H9 (cell line): Measurements from ENCODE around the gene JARID2. TPM values are rescaled to one million over a fixed set of nuclear protein-coding genes. Genes with fewer than 3 reads are reported as not detected.

Source experiments
- DNase-seq: peaks from one replicate; pipeline ENCODE4 v3.0.0-alpha.2; 2017
- H2AFZ ChIP-seq: one replicate; pipeline ENCODE4 v1.6.1; 2013; ENCODE audit warnings: mild to moderate bottlenecking, low read length, control low read depth, moderate library complexity
- H2AK5ac ChIP-seq: 2 replicates; pipeline ENCODE4 v1.6.1; 2013; ENCODE audit warnings: low read length, control low read depth, mixed read lengths; ENCODE audit not compliant: insufficient read length
- H2BK120ac ChIP-seq: one replicate; pipeline ENCODE4 v1.6.1; 2013; ENCODE audit warnings: low read depth, mild to moderate bottlenecking, low read length, control low read depth, inconsistent platforms; ENCODE audit not compliant: poor library complexity, severe bottlenecking
- H2BK12ac ChIP-seq: 2 replicates; pipeline ENCODE4 v1.6.1; 2013; ENCODE audit warnings: low read length, control low read depth, mixed read lengths, low read depth; ENCODE audit not compliant: insufficient read length
- H2BK15ac ChIP-seq: 2 replicates; pipeline ENCODE4 v1.6.1; 2013; ENCODE audit warnings: low read depth, low read length, control low read depth
- H2BK20ac ChIP-seq: one replicate; pipeline ENCODE4 v1.6.1; 2013; ENCODE audit warnings: low read depth, mild to moderate bottlenecking, low read length, control low read depth, inconsistent platforms; ENCODE audit not compliant: poor library complexity, severe bottlenecking
- H2BK5ac ChIP-seq: 2 replicates; pipeline ENCODE4 v1.6.1; 2013; ENCODE audit warnings: low read length, control low read depth, mixed read lengths; ENCODE audit not compliant: insufficient read length
- H3K14ac ChIP-seq: 2 replicates; pipeline ENCODE4 v1.6.1; 2013; ENCODE audit warnings: low read length, control low read depth; ENCODE audit not compliant: insufficient read depth
- H3K18ac ChIP-seq: 2 replicates; pipeline ENCODE4 v1.6.1; 2013; ENCODE audit warnings: low read depth, mild to moderate bottlenecking, mixed read lengths, low read length, control low read depth; ENCODE audit not compliant: insufficient read length
- H3K23ac ChIP-seq: 2 replicates; pipeline ENCODE4 v1.6.1; 2013; ENCODE audit warnings: low read length, control low read depth, mixed read lengths, low read depth; ENCODE audit not compliant: insufficient read length
- H3K23me2 ChIP-seq: 2 replicates; pipeline ENCODE4 v1.6.1; 2013; ENCODE audit warnings: low read depth, mild to moderate bottlenecking, mixed read lengths, low read length, control low read depth; ENCODE audit not compliant: insufficient read length, poor library complexity, severe bottlenecking
- H3K27ac ChIP-seq: 2 replicates; pipeline ENCODE4 v1.5.1; 2013; ENCODE audit warnings: low read length, control low read depth, mixed read lengths, low read depth; ENCODE audit not compliant: insufficient read length
- H3K27me3 ChIP-seq: 2 replicates; pipeline ENCODE4 v1.6.1; 2013; ENCODE audit warnings: low read length, control low read depth, inconsistent platforms; ENCODE audit not compliant: insufficient read depth
- H3K4ac ChIP-seq: 2 replicates; pipeline ENCODE4 v1.6.1; 2013; ENCODE audit warnings: low read depth, mild to moderate bottlenecking, control low read depth, inconsistent platforms, low read length, moderate library complexity
- H3K4me1 ChIP-seq: 2 replicates; pipeline ENCODE4 v1.6.1; 2013; ENCODE audit warnings: low read length, control low read depth, inconsistent platforms; ENCODE audit not compliant: insufficient read depth
- H3K4me2 ChIP-seq: 2 replicates; pipeline ENCODE4 v1.6.1; 2013; ENCODE audit warnings: low read length, control low read depth, mixed read lengths; ENCODE audit not compliant: insufficient read length, insufficient read depth
- H3K56ac ChIP-seq: 2 replicates; pipeline ENCODE4 v1.6.1; 2013; ENCODE audit warnings: low read depth, mild to moderate bottlenecking, mixed read lengths, low read length, control low read depth; ENCODE audit not compliant: insufficient read length
- H3K79me1 ChIP-seq: 2 replicates; pipeline ENCODE4 v1.6.1; 2013; ENCODE audit warnings: low read depth, mild to moderate bottlenecking, moderate library complexity, low read length, control low read depth, inconsistent platforms; ENCODE audit not compliant: insufficient read depth, poor library complexity, severe bottlenecking
- H3K79me2 ChIP-seq: 2 replicates; pipeline ENCODE4 v1.6.1; 2013; ENCODE audit warnings: low read length, control low read depth, inconsistent platforms; ENCODE audit not compliant: insufficient read depth
- H3K9ac ChIP-seq: 2 replicates; pipeline ENCODE4 v1.6.1; 2013; ENCODE audit warnings: low read length, control low read depth, mixed read lengths; ENCODE audit not compliant: insufficient read length; ENCODE audit errors: extremely low read depth
- H3K9me3 ChIP-seq: one replicate; pipeline ENCODE4 v1.6.1; 2013; ENCODE audit warnings: low read depth, low read length, inconsistent platforms; ENCODE audit not compliant: control insufficient read depth
- H3T11ph ChIP-seq: one replicate; pipeline ENCODE4 v1.6.1; 2013; ENCODE audit warnings: mild to moderate bottlenecking, low read length, control low read depth, inconsistent platforms
- H4K20me1 ChIP-seq: one replicate; pipeline ENCODE4 v1.6.1; 2013; ENCODE audit not compliant: control insufficient read depth, insufficient read length, insufficient read depth
- H4K5ac ChIP-seq: 2 replicates; pipeline ENCODE4 v1.6.1; 2013; ENCODE audit warnings: low read depth, mild to moderate bottlenecking, mixed read lengths, low read length, control low read depth; ENCODE audit not compliant: insufficient read length
- H4K8ac ChIP-seq: replicated peaks from 2 replicates; pipeline ENCODE4 v1.6.1; 2013; ENCODE audit warnings: low read length, control low read depth, mixed read lengths, low read depth; ENCODE audit not compliant: insufficient read length
- H4K91ac ChIP-seq: 2 replicates; pipeline ENCODE4 v1.6.1; 2013; ENCODE audit warnings: low read depth, mild to moderate bottlenecking, moderate library complexity, mixed read lengths, low read length, control low read depth; ENCODE audit not compliant: insufficient read length
- H3K27ac Mint-ChIP-seq, 3 experiments: 2 replicates in 2 of 3; 3 replicates in 1 of 3; pipeline ENCODE4 v1.8.0; 2020 to 2021; ENCODE audit warnings: mixed read lengths in 3 of 3, mild to moderate bottlenecking in 1 of 3, moderate library complexity in 1 of 3
- H3K27me3 Mint-ChIP-seq: 2 replicates; pipeline ENCODE4 v1.8.0; 2021; ENCODE audit warnings: low read depth, mild to moderate bottlenecking, moderate library complexity, mixed read lengths
- H3K36me3 Mint-ChIP-seq, 3 experiments: 2 replicates in 2 of 3; 3 replicates in 1 of 3; pipeline ENCODE4 v1.8.0; 2020 to 2021; ENCODE audit warnings: low read depth in 3 of 3, mixed read lengths in 3 of 3; ENCODE audit not compliant: insufficient read depth in 1 of 3
- H3K4me1 Mint-ChIP-seq, 2 experiments: 2 replicates each; pipeline ENCODE4 v1.8.0; 2020; ENCODE audit warnings: mixed read lengths in 2 of 2
- H3K4me3 Mint-ChIP-seq, 2 experiments: 2 replicates in 1 of 2; 3 replicates in 1 of 2; pipeline ENCODE4 v1.8.0; 2020 to 2021; ENCODE audit warnings: mild to moderate bottlenecking in 2 of 2, mixed read lengths in 2 of 2, moderate library complexity in 1 of 2
- H3K9me3 Mint-ChIP-seq, 2 experiments: 2 replicates in 1 of 2; 3 replicates in 1 of 2; pipeline ENCODE4 v1.8.0; 2020; ENCODE audit warnings: mild to moderate bottlenecking in 2 of 2, mixed read lengths in 2 of 2, moderate library complexity in 1 of 2
- WGBS: extraction: QIAGEN DNeasy Blood & Tissue Kit; methylation state at CpG from one replicate; pipeline ENCODE4 v1.1.7; 2013; ENCODE audit warnings: missing lambda C conversion rate, low lambda C conversion rate, mixed read lengths; ENCODE audit not compliant: insufficient read length; ENCODE audit errors: extremely low coverage; 5-methylcytosine and 5-hydroxymethylcytosine counted together
- total RNA-seq: library from RNA; stranded (reverse); gene quantifications from 2 replicates; pipeline ENCODE4 v1.2.1, GENCODE V29; 2021
- TF ChIP-seq, protein P1 (sequence below): fragments of 200-600 bp; sonication (generic); conservative IDR thresholded peaks from 3 replicates; pipeline ENCODE4 v1.8.0; 2021; ENCODE audit warnings: antibody characterized with exemption, mild to moderate bottlenecking

JARID2 gene
- total RNA-seq, 1 experiment from 2014 or later = 174 TPM

DNA sequence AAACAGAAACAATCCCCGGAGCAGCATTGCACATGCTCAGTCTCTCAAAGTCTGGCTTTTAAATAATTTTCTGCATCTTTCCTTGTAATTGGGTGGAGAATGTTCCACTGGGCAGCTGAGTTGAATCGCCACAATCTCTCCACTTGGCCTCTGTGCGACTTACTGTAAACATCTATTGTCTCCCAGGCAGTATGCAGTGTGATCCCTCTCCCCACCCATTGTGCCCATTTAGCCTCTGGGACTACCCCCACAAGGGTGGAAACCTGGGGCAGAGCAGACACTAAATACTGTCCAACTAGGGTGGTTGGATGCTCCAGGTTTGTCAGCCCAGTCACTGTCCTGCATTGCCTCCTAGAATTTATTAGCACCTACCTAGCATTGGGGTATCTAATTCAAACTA is 96.2 kb downstream of the JARID2 start:
- Histone ChIP-seq H3K9me3 (no peaks in the 10 kb centered on the region), H4K5ac (no peak overlapping the region)
- peak overlapping the region in 1 of 2 experiments; percentile 5; a peak in 3 of 5 replicates for H3K4me3 Mint-ChIP-seq

More for the DNA sequence above, 96.2 kb downstream of the JARID2 start:
- no CpG with 5 or more reads among the region's 3 CpGs for WGBS
- no peak overlapping the region for H3K27ac ChIP-seq
- no peaks in the 10 kb centered on the region for H4K20me1 ChIP-seq
- Mint-ChIP-seq H3K27me3 (no peaks in the 10 kb centered on the region), H3K9me3 (no peaks in the 10 kb centered on the region), H3K36me3 (peaks cover 0 to 5% (median 0%) of the 10 kb centered on the region in 3 experiments; a peak in 1 of 7 replicates), H3K4me1 (peaks cover 79 to 86% of the 10 kb centered on the region in 2 experiments), H3K27ac (peak overlapping the region; percentile 39 to 76 (median 62); a peak in 6 of 7 replicates)
- H4K91ac ChIP-seq = no peak overlapping the region
- H3K79me1 ChIP-seq = no peaks in the 10 kb centered on the region
- TF ChIP-seq, protein P1, sequence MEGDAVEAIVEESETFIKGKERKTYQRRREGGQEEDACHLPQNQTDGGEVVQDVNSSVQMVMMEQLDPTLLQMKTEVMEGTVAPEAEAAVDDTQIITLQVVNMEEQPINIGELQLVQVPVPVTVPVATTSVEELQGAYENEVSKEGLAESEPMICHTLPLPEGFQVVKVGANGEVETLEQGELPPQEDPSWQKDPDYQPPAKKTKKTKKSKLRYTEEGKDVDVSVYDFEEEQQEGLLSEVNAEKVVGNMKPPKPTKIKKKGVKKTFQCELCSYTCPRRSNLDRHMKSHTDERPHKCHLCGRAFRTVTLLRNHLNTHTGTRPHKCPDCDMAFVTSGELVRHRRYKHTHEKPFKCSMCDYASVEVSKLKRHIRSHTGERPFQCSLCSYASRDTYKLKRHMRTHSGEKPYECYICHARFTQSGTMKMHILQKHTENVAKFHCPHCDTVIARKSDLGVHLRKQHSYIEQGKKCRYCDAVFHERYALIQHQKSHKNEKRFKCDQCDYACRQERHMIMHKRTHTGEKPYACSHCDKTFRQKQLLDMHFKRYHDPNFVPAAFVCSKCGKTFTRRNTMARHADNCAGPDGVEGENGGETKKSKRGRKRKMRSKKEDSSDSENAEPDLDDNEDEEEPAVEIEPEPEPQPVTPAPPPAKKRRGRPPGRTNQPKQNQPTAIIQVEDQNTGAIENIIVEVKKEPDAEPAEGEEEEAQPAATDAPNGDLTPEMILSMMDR = no peak
- H3K56ac ChIP-seq = no peak overlapping the region
- H2AK5ac ChIP-seq = no peak overlapping the region
- peaks cover 18% of the 10 kb centered on the region for H3K4me1 ChIP-seq
- no peak overlapping the region for H3K23ac ChIP-seq
- no peak overlapping the region for H2BK15ac ChIP-seq
- H3K23me2 ChIP-seq = no peaks in the 10 kb centered on the region
- DNase-seq = no peak
- H2BK12ac ChIP-seq = no peak overlapping the region
- peaks cover 88% of the 10 kb centered on the region for H3K79me2 ChIP-seq
- H3T11ph ChIP-seq = no peak overlapping the region
- H3K18ac ChIP-seq = no peak overlapping the region
- H2BK20ac ChIP-seq = no peak overlapping the region
- no peak overlapping the region for H3K9ac ChIP-seq
- H3K14ac ChIP-seq = no peak overlapping the region
- H2BK120ac ChIP-seq = no peak overlapping the region
- no peaks in the 10 kb centered on the region for H3K27me3 ChIP-seq
- no peak overlapping the region for H3K4ac ChIP-seq
- no peak overlapping the region for H2AFZ ChIP-seq
- no peak overlapping the region for H4K8ac ChIP-seq
- no peak overlapping the region for H3K4me2 ChIP-seq
- H2BK5ac ChIP-seq = no peak overlapping the region
